PC-3 (cell line): ENCODE measurements around the gene IGFBP7. TPM values are rescaled to one million over a fixed set of nuclear protein-coding genes. Genes with fewer than 3 reads are reported as not detected.

Experiments used
- ATAC-seq: fragments of 200-7000 bp; cut with Tn5 transposase; 2 replicates; pipeline ENCODE4 v1.9.1; 2020; ENCODE audit warnings: mild to moderate bottlenecking, moderate library complexity
- BruUV-seq: library from RNA; stranded (reverse); fragments of 400-500 nt; replicated peaks from 2 replicates; lab custom pipeline; 2021; lab: Mats Ljungman, UMichigan
- CTCF ChIA-PET: fragments of 300-600 bp; sonication (Branson Sonifier 250); formaldehyde crosslinking; loops from one replicate; lab custom pipeline; 2022; ENCODE audit warnings: antibody characterized with exemption; lab: Charles Lee
- POLR2A ChIA-PET: fragments of 300-600 bp; sonication (Branson Sonifier 250); formaldehyde crosslinking; loops from one replicate; lab custom pipeline; 2022; ENCODE audit warnings: antibody characterized with exemption; ENCODE audit not compliant: unreplicated experiment; lab: Charles Lee
- DNase-seq: peaks from one replicate; pipeline ENCODE4 v3.0.0-alpha.2; 2015
- H2AFZ ChIP-seq: fragments of 300-600 bp; sonication (generic); 2 replicates; pipeline ENCODE4 v1.6.0; 2016; ENCODE audit warnings: antibody characterized with exemption, low read length
- H3F3A ChIP-seq: fragments of 300-600 bp; sonication (generic); one replicate; pipeline ENCODE4 v1.6.0; 2017; ENCODE audit warnings: antibody characterized with exemption, low read length, control low read depth, mild to moderate bottlenecking; ENCODE audit not compliant: unreplicated experiment
- H3K27ac ChIP-seq: fragments of 300-600 bp; sonication (generic); 2 replicates; pipeline ENCODE4 v1.5.1; 2016; ENCODE audit warnings: mild to moderate bottlenecking, low read length
- H3K27me3 ChIP-seq: fragments of 300-600 bp; sonication (generic); 2 replicates; pipeline ENCODE4 v1.6.1; 2016; ENCODE audit warnings: low read length, mixed read lengths
- H3K36me3 ChIP-seq: fragments of 300-600 bp; sonication (generic); 2 replicates; pipeline ENCODE4 v1.6.1; 2016; ENCODE audit warnings: low read depth, mixed run types, low read length, mixed read lengths
- H3K4me1 ChIP-seq: fragments of 300-600 bp; sonication (generic); 2 replicates; pipeline ENCODE4 v1.5.1; 2016; ENCODE audit warnings: low read length; ENCODE audit not compliant: insufficient read depth
- H3K4me2 ChIP-seq: fragments of 300-600 bp; sonication (generic); 2 replicates; pipeline ENCODE4 v1.6.0; 2016; ENCODE audit warnings: low read length
- H3K4me3 ChIP-seq: fragments of 300-600 bp; sonication (generic); 2 replicates; pipeline ENCODE4 v1.5.1; 2016; ENCODE audit warnings: mild to moderate bottlenecking, low read length, mixed read lengths
- H3K79me2 ChIP-seq: fragments of 300-600 bp; sonication (generic); 2 replicates; pipeline ENCODE4 v1.6.1; 2017; ENCODE audit warnings: low read length, mixed read lengths
- H3K9ac ChIP-seq: fragments of 300-600 bp; sonication (generic); 2 replicates; pipeline ENCODE4 v1.6.0; 2016; ENCODE audit warnings: mild to moderate bottlenecking, low read length
- H3K9me2 ChIP-seq: fragments of 300-600 bp; sonication (generic); replicated peaks from 2 replicates; pipeline ENCODE4 v1.6.1; 2016; ENCODE audit warnings: mixed run types, low read length, mixed read lengths
- H3K9me3 ChIP-seq: fragments of 300-600 bp; sonication (generic); 2 replicates; pipeline ENCODE4 v1.6.1; 2016; ENCODE audit warnings: low read length, mixed read lengths
- H4K20me1 ChIP-seq: fragments of 300-600 bp; sonication (generic); 2 replicates; pipeline ENCODE4 v1.6.1; 2016; ENCODE audit warnings: low read length, mixed read lengths
- CTCF ChIP-seq: fragments of 300-600 bp; sonication (generic); conservative IDR thresholded peaks from 2 replicates; pipeline ENCODE4 v1.5.1; 2017; ENCODE audit warnings: antibody characterized with exemption, low read depth, mild to moderate bottlenecking, low read length
- EZH2 ChIP-seq: fragments of 300-600 bp; sonication (generic); IDR thresholded peaks from one replicate; pipeline ENCODE4 v1.6.1; 2017; ENCODE audit warnings: antibody characterized with exemption, mild to moderate bottlenecking, low read length; ENCODE audit not compliant: unreplicated experiment
- EZH2phosphoT487 ChIP-seq: fragments of 300-600 bp; sonication (generic); IDR thresholded peaks from 2 replicates; pipeline ENCODE4 v1.6.1; 2018; ENCODE audit warnings: mild to moderate bottlenecking, antibody characterized with exemption, low read length, borderline replicate concordance
- intact Hi-C: fragments of 100-400 bp; cut with micrococcal nuclease; formaldehyde crosslinking; loops from 2 replicates; pipeline ENCODE4 v1.9.0; 2023
- total RNA-seq: library from RNA; depleted of rRNA; stranded (reverse); fragments of >200 nt; gene quantifications from 2 replicates; pipeline ENCODE4 v1.2.3, GENCODE V29; 2014

IGFBP7 gene
- total RNA-seq, 1 experiment from 2014 or later = not detected

- BruUV-seq = no TSS peak
- H3K9ac ChIP-seq = no peak overlapping the region
- ATAC-seq (no peak; the same call in 1 of the 2 replicates), DNase-seq (no peak)
- H3K9me2 ChIP-seq = no peaks in the 10 kb centered on the region
- intact Hi-C loops = loop anchor here (2.0 to 10.0 kb wide), 2 partner anchors 43 to 89 kb away; no protein-coding TSS in a partner anchor
- TF ChIP-seq CTCF (no peak), EZH2phosphoT487 (no peak), EZH2 (no peak)
- no peaks in the 10 kb centered on the region for H4K20me1 ChIP-seq
- H3K79me2 ChIP-seq = no peaks in the 10 kb centered on the region
- peak overlapping the region; percentile 17; the same call in 1 of the 2 replicates for H3K27ac ChIP-seq
- H3K27me3 ChIP-seq = no peaks in the 10 kb centered on the region
- H3K4me3 ChIP-seq = no peak overlapping the region
- ChIA-PET CTCF (no interaction called here), POLR2A (interaction anchor here (0.7 kb wide), 1 partner anchor 29 kb away, joined by 3 read pairs; no protein-coding TSS in a partner anchor)
- peaks cover 30% of the 10 kb centered on the region for H3K4me1 ChIP-seq
- H3K36me3 ChIP-seq = no peaks in the 10 kb centered on the region
- H3K9me3 ChIP-seq = no peaks in the 10 kb centered on the region
- 0 out of 2 replicates have a peak overlapping the region, but pooled peaks have one; percentile 61 for H3K4me2 ChIP-seq
- H2AFZ ChIP-seq = no peak overlapping the region
- H3F3A ChIP-seq = no peaks in the 10 kb centered on the region
These were observed 44.3 kb downstream of the IGFBP7 start for GRCh38 chr4:57065730-57066482.

- POLR2A ChIA-PET = interaction anchor here (0.7 kb wide), 1 partner anchor 29 kb away, joined by 3 read pairs; no protein-coding TSS in a partner anchor
- Histone ChIP-seq H2AFZ (peak overlapping the region; percentile 27), H3K9me2 (no peaks in the 10 kb centered on the region), H3K9me3 (no peaks in the 10 kb centered on the region), H3K27me3 (no peaks in the 10 kb centered on the region), H4K20me1 (no peaks in the 10 kb centered on the region), H3K79me2 (no peaks in the 10 kb centered on the region), H3K4me3 (peak overlapping the region; percentile 18; the same call in 1 of the 2 replicates), H3F3A (no peaks in the 10 kb centered on the region), H3K36me3 (no peaks in the 10 kb centered on the region), H3K9ac (no peak overlapping the region), H3K27ac (peak overlapping the region; percentile 37), H3K4me1 (peaks cover 25% of the 10 kb centered on the region), H3K4me2 (peak overlapping the region; percentile 61)
- no TSS peak for BruUV-seq
- DNase-seq = peak; percentile 78
- CTCF ChIA-PET = no interaction called here
- peak; percentile 83 for ATAC-seq
- TF ChIP-seq CTCF (no peak), EZH2phosphoT487 (no peak), EZH2 (no peak)
- intact Hi-C loops = loop anchor here (2.0 to 10.0 kb wide), 2 partner anchors 42 to 90 kb away; no protein-coding TSS in a partner anchor
These were observed 45.1 kb downstream of the IGFBP7 start for GRCh38 chr4:57064811-57065711.
